ENCODE results near the gene HEATR1. TPM values are rescaled to one million over a fixed set of nuclear protein-coding genes. Genes with fewer than 3 reads are reported as not detected.
A peak's percentile ranks its signal among the peaks of the same experiment; 100 is the strongest.

HEATR1 gene
- total RNA-seq, 1 donor from 2014 or later = 12.8 TPM

- H3K27me3 ChIP-seq (ENCODE audit: low read depth) = no peaks in the 10 kb centered on the region
- H3K4me1 ChIP-seq = peaks cover 49% of the 10 kb centered on the region
- peaks cover 38% of the 10 kb centered on the region for H3K36me3 ChIP-seq
- no peak overlapping the region for H3K27ac ChIP-seq (replicated peaks)
- intact Hi-C loops (cut with micrococcal nuclease) = no loop called here
- no peaks in the 10 kb centered on the region for H3K9me3 ChIP-seq (replicated peaks)
- no peak overlapping the region for H3K4me3 ChIP-seq
- no peak for DNase-seq
- TF ChIP-seq CTCF (IDR thresholded peaks at IDR 0.05; ENCODE audit: borderline replicate concordance) = no peak
These were observed 68.6 kb downstream of the HEATR1 start for GRCh38 chr1:236535662-236536161.

DNA sequence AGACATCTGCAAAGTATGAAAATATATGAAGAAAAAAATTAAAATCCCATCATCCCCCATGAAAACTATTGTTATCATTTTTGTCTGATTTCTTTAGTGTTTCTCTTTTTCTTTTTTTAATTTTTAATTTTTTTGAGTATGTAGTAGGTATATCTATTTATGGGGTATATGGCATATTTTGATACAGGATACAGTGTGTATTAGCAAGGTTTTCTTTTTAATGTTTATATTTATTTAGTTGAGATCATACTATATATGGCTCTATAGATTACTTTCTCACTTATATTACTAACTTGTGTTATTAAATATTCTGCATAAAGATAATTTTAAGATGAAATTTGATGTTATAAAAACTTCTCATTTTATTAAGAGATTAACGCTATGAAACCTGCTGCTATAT is 69.1 kb downstream of the HEATR1 start:
- H3K27ac ChIP-seq (replicated peaks) = no peak overlapping the region
- no peak for DNase-seq
- H3K36me3 ChIP-seq = peaks cover 36% of the 10 kb centered on the region
- no peak overlapping the region for H3K4me3 ChIP-seq
- intact Hi-C loops (cut with micrococcal nuclease) = no loop called here
- TF ChIP-seq CTCF (IDR thresholded peaks at IDR 0.05; ENCODE audit: borderline replicate concordance) = no peak
- no peaks in the 10 kb centered on the region for H3K9me3 ChIP-seq (replicated peaks)
- H3K4me1 ChIP-seq = peaks cover 54% of the 10 kb centered on the region
- H3K27me3 ChIP-seq (ENCODE audit: low read depth) = no peaks in the 10 kb centered on the region

- intact Hi-C loops (cut with micrococcal nuclease) = no loop called here
These were observed 70.1 kb downstream of the HEATR1 start for GRCh38 chr1:236534151-236534651.

GRCh38 chr1:236532850-236533249 is 71.5 kb downstream of the HEATR1 start:
- Histone ChIP-seq H3K4me1 (peaks cover 60% of the 10 kb centered on the region), H3K27me3 (ENCODE audit: low read depth) (no peaks in the 10 kb centered on the region), H3K36me3 (peaks cover 25% of the 10 kb centered on the region), H3K4me3 (no peak overlapping the region), H3K9me3 (replicated peaks) (no peaks in the 10 kb centered on the region), H3K27ac (replicated peaks) (peak overlapping the region; percentile 65)
- no peak for DNase-seq
- TF ChIP-seq CTCF (IDR thresholded peaks at IDR 0.05; ENCODE audit: borderline replicate concordance) = no peak
- intact Hi-C loops (cut with micrococcal nuclease) = no loop called here

More at GRCh38 chr1:236534151-236534651, 70.1 kb downstream of the HEATR1 start:
- H3K9me3 ChIP-seq (replicated peaks) = no peaks in the 10 kb centered on the region
- H3K4me3 ChIP-seq = no peak overlapping the region
- no peaks in the 10 kb centered on the region for H3K27me3 ChIP-seq (ENCODE audit: low read depth)
- peaks cover 33% of the 10 kb centered on the region for H3K36me3 ChIP-seq
- H3K27ac ChIP-seq (replicated peaks) = no peak overlapping the region
- H3K4me1 ChIP-seq = peaks cover 60% of the 10 kb centered on the region
- DNase-seq = no peak
- TF ChIP-seq CTCF (IDR thresholded peaks at IDR 0.05; ENCODE audit: borderline replicate concordance) = no peak

DNA sequence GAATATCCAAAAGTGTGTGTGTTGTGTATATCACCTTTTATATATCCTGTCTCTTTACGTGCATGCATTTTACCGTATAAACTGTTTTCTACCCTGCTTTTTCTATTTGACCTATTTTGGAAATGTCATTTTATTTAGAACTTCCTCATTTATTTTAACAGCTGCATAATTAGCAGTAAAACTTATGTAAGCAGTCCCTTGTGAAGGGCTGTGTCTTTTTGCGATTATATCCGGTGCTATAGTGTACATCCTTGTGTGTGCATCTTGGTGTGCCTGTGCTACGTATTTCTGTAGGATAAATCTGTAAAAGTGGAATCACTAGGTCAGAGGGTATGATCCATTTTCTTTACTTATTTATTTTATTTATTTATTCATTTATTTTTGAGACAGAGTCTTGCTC is 73.4 kb downstream of the HEATR1 start:
- TF ChIP-seq CTCF (IDR thresholded peaks at IDR 0.05; ENCODE audit: borderline replicate concordance) = no peak
- intact Hi-C loops (cut with micrococcal nuclease) = no loop called here

More for the DNA sequence above, 73.4 kb downstream of the HEATR1 start:
- Histone ChIP-seq H3K4me1 (peaks cover 62% of the 10 kb centered on the region), H3K27ac (replicated peaks) (peak overlapping the region; percentile 65), H3K9me3 (replicated peaks) (no peaks in the 10 kb centered on the region), H3K4me3 (no peak overlapping the region), H3K27me3 (ENCODE audit: low read depth) (no peaks in the 10 kb centered on the region), H3K36me3 (peaks cover 35% of the 10 kb centered on the region)
- no peak for DNase-seq
